OCI-LY3 (cell line): ENCODE data around the gene ZNF431.
"Not testable (repeated sequence)": the region's sequence is repeated elsewhere in the genome, so short reads cannot be mapped to it uniquely, and the experiment has no call there.

Experiments used
- EZH2phosphoT487 ChIP-seq: fragments of 200-600 bp; shearing (Covaris generic); IDR thresholded peaks from 2 replicates; pipeline ENCODE4 v1.6.1; 2018; ENCODE audit warnings: antibody characterized with exemption, mixed run types, low read depth
- TF ChIP-seq, protein P1 (sequence below): fragments of 200-600, 300-600 bp; sonication (generic); IDR thresholded peaks from 2 replicates; pipeline ENCODE4 v1.5.1; 2014; ENCODE audit warnings: antibody characterized with exemption, low read length, low read depth

DNA sequence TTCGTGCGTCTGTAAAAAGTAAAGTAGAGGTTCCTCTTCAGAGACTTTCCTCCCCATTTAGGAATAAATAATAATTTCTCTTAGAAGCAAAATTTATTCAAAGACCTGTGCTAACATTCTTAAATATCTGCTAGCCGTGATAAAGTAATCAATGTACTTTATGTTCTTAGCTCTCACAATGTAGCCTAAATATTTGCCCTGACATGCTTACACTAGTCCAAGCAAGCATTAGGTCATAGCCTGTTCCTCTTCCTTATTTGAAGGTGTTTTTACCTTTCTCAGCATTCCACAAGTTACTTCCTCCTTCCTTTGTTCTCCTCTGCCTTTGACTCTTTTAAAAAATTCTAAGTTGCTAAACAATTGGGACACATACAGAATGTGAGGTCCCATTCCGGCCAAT lies 94.9 kb downstream of the ZNF431 start:
- TF ChIP-seq, protein P1, sequence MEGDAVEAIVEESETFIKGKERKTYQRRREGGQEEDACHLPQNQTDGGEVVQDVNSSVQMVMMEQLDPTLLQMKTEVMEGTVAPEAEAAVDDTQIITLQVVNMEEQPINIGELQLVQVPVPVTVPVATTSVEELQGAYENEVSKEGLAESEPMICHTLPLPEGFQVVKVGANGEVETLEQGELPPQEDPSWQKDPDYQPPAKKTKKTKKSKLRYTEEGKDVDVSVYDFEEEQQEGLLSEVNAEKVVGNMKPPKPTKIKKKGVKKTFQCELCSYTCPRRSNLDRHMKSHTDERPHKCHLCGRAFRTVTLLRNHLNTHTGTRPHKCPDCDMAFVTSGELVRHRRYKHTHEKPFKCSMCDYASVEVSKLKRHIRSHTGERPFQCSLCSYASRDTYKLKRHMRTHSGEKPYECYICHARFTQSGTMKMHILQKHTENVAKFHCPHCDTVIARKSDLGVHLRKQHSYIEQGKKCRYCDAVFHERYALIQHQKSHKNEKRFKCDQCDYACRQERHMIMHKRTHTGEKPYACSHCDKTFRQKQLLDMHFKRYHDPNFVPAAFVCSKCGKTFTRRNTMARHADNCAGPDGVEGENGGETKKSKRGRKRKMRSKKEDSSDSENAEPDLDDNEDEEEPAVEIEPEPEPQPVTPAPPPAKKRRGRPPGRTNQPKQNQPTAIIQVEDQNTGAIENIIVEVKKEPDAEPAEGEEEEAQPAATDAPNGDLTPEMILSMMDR = not testable (repeated sequence)
- TF ChIP-seq EZH2phosphoT487 = not testable (repeated sequence)
